ENCODE measurements around the gene GAN.

The GAN gene

DNA sequence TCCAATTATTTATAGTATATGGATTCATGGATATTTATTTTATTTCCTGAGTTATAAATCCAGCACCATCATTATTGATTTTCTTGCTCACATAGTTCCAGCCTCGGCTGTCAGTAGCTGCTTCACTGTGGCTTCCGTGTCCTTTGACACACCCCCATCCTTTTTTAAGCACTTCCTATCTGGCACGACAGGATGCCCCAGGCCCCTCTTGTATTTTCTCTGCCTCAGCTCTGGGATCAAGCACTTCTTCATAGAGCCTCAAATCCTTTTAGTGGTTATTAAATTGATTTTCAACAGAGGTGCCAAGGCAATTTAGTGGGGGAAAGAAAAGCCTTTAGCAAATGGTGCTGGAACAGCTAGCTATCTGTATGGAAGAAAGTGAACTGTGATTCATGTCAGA lies 59.8 kb downstream of the GAN start:
- no peak overlapping the region for H3K4me3 ChIP-seq (replicated peaks; ENCODE audit: insufficient read depth, low read length)
- H3K27me3 ChIP-seq (ENCODE audit: insufficient read depth, poor library complexity, severe bottlenecking) = no peaks in the 10 kb centered on the region
- no peak for DNase-seq (ENCODE audit: low read depth in 1 of 2, low spot score in 1 of 2)
- H3K27ac ChIP-seq (replicated peaks) = no peak overlapping the region
- TF ChIP-seq GABPA (IDR thresholded peaks at IDR 0.05; ENCODE audit: low read depth) (no peak), POLR2AphosphoS5 (IDR thresholded peaks at IDR 0.05; ENCODE audit: low read depth) (no peak), SPI1 (IDR thresholded peaks at IDR 0.05; ENCODE audit: borderline replicate concordance, low read depth) (no peak)
- TF ChIP-seq, protein P1, sequence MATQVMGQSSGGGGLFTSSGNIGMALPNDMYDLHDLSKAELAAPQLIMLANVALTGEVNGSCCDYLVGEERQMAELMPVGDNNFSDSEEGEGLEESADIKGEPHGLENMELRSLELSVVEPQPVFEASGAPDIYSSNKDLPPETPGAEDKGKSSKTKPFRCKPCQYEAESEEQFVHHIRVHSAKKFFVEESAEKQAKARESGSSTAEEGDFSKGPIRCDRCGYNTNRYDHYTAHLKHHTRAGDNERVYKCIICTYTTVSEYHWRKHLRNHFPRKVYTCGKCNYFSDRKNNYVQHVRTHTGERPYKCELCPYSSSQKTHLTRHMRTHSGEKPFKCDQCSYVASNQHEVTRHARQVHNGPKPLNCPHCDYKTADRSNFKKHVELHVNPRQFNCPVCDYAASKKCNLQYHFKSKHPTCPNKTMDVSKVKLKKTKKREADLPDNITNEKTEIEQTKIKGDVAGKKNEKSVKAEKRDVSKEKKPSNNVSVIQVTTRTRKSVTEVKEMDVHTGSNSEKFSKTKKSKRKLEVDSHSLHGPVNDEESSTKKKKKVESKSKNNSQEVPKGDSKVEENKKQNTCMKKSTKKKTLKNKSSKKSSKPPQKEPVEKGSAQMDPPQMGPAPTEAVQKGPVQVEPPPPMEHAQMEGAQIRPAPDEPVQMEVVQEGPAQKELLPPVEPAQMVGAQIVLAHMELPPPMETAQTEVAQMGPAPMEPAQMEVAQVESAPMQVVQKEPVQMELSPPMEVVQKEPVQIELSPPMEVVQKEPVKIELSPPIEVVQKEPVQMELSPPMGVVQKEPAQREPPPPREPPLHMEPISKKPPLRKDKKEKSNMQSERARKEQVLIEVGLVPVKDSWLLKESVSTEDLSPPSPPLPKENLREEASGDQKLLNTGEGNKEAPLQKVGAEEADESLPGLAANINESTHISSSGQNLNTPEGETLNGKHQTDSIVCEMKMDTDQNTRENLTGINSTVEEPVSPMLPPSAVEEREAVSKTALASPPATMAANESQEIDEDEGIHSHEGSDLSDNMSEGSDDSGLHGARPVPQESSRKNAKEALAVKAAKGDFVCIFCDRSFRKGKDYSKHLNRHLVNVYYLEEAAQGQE (IDR thresholded peaks at IDR 0.05; ENCODE audit: insufficient replicate concordance, low read depth) = no peak
- TF ChIP-seq, protein P2, sequence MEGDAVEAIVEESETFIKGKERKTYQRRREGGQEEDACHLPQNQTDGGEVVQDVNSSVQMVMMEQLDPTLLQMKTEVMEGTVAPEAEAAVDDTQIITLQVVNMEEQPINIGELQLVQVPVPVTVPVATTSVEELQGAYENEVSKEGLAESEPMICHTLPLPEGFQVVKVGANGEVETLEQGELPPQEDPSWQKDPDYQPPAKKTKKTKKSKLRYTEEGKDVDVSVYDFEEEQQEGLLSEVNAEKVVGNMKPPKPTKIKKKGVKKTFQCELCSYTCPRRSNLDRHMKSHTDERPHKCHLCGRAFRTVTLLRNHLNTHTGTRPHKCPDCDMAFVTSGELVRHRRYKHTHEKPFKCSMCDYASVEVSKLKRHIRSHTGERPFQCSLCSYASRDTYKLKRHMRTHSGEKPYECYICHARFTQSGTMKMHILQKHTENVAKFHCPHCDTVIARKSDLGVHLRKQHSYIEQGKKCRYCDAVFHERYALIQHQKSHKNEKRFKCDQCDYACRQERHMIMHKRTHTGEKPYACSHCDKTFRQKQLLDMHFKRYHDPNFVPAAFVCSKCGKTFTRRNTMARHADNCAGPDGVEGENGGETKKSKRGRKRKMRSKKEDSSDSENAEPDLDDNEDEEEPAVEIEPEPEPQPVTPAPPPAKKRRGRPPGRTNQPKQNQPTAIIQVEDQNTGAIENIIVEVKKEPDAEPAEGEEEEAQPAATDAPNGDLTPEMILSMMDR (IDR thresholded peaks at IDR 0.05; ENCODE audit: insufficient read depth, low read length) = no peak

DNA sequence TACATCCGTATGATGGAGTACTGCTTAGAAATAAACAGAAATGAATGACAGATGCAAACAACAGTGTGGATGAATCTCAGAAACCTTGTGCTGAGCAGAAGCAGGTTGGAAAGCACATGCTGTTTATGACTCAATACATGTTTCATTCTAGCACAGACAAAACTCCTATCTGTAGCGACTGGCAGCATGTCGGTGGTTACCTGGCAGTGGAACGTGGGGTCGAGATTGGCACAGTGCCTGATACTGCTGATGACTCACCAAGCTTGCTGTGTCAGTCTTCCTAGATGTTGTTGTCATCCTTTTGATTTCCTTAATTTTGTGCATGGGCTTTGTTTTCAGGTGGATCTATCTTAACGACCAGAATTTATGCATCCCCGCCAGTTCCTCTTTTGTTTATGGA lies 62.1 kb downstream of the GAN start:
- no peak overlapping the region for H3K27ac ChIP-seq (replicated peaks)
- H3K4me3 ChIP-seq (replicated peaks; ENCODE audit: insufficient read depth, low read length) = no peak overlapping the region
- no peak for DNase-seq (ENCODE audit: low read depth in 1 of 2, low spot score in 1 of 2)
- TF ChIP-seq, protein P2 (IDR thresholded peaks at IDR 0.05; ENCODE audit: insufficient read depth, low read length) = no peak
- TF ChIP-seq, protein P1 (IDR thresholded peaks at IDR 0.05; ENCODE audit: insufficient replicate concordance, low read depth) = no peak
- no peak for TF ChIP-seq POLR2AphosphoS5 (IDR thresholded peaks at IDR 0.05; ENCODE audit: low read depth)
- no peak for TF ChIP-seq SPI1 (IDR thresholded peaks at IDR 0.05; ENCODE audit: borderline replicate concordance, low read depth)
- TF ChIP-seq GABPA (IDR thresholded peaks at IDR 0.05; ENCODE audit: low read depth) = no peak
- no peaks in the 10 kb centered on the region for H3K27me3 ChIP-seq (ENCODE audit: insufficient read depth, poor library complexity, severe bottlenecking)

DNA sequence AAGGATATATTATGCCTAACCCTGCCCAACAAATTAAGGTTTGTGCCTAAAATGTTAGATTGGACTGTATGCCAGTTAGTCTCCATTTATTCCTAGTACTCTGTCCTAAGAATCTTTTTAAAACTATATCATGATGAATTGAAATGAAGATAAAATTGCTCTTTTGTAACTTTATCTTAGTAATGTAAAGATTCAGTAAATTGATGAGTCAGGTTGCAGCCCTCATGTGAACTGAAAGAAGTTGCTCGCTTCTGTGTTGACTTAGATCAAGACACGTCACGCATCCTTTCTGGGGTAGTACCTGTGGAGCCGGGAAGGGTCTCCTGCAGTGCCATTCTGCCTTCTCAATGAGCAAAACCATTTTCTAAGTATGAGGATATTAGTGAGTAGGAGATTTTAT lies 63.3 kb downstream of the GAN start:
- H3K27me3 ChIP-seq (ENCODE audit: insufficient read depth, poor library complexity, severe bottlenecking) = no peaks in the 10 kb centered on the region
- H3K4me3 ChIP-seq (replicated peaks; ENCODE audit: insufficient read depth, low read length) = no peak overlapping the region
- H3K27ac ChIP-seq (replicated peaks) = no peak overlapping the region
- no peak for DNase-seq (ENCODE audit: low read depth in 1 of 2, low spot score in 1 of 2)
- no peak for TF ChIP-seq POLR2AphosphoS5 (IDR thresholded peaks at IDR 0.05; ENCODE audit: low read depth)
- TF ChIP-seq GABPA (IDR thresholded peaks at IDR 0.05; ENCODE audit: low read depth) = no peak

DNA sequence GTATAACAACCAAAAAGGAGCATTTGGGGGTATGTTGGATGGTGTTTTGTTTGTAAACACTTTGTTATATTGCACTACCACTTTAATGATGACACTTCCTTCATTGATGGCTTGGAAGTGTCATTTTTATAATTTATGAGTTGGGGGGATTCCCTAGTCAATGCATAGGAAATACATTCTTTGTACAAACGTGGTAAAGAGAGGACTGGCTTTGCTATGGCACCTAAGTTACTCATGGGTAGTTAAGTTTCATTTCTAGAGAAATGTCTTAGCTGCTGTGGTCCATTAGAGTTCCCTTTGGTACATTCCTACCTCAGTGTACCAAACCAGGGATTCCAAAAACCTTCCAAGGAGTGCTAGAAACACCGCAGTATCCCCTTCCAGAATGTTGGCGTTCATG lies 66.2 kb downstream of the GAN start:
- Histone ChIP-seq H3K27ac (replicated peaks) (no peak overlapping the region), H3K27me3 (ENCODE audit: insufficient read depth, poor library complexity, severe bottlenecking) (no peaks in the 10 kb centered on the region), H3K4me3 (replicated peaks; ENCODE audit: insufficient read depth, low read length) (no peak overlapping the region)
- TF ChIP-seq, protein P2 (IDR thresholded peaks at IDR 0.05; ENCODE audit: insufficient read depth, low read length) = no peak
- no peak for TF ChIP-seq SPI1 (IDR thresholded peaks at IDR 0.05; ENCODE audit: borderline replicate concordance, low read depth)
- TF ChIP-seq GABPA (IDR thresholded peaks at IDR 0.05; ENCODE audit: low read depth) = no peak
- TF ChIP-seq POLR2AphosphoS5 (IDR thresholded peaks at IDR 0.05; ENCODE audit: low read depth) = no peak
- TF ChIP-seq, protein P1 (IDR thresholded peaks at IDR 0.05; ENCODE audit: insufficient replicate concordance, low read depth) = no peak
- DNase-seq (ENCODE audit: low read depth in 1 of 2, low spot score in 1 of 2) = no peak

All from HL-60 (cell line).